Neuronal stem cell (in vitro differentiated cells): ENCODE results near the gene TH.

ENCODE experiments used
- DNase-seq: peaks from one replicate; pipeline ENCODE4 v3.0.0-alpha.2; 2013; ENCODE audit warnings: low spot score
- H2AFZ ChIP-seq: one replicate; pipeline ENCODE4 v1.6.1; 2013; ENCODE audit warnings: mild to moderate bottlenecking, low read length, inconsistent platforms
- H2AK5ac ChIP-seq: 2 replicates; pipeline ENCODE4 v1.6.1; 2013; ENCODE audit warnings: low read depth, mild to moderate bottlenecking, inconsistent platforms, low read length, moderate library complexity, mixed read lengths
- H2BK120ac ChIP-seq: 2 replicates; pipeline ENCODE4 v1.6.1; 2013; ENCODE audit warnings: low read depth, mild to moderate bottlenecking, inconsistent platforms, low read length, moderate library complexity, mixed read lengths
- H2BK12ac ChIP-seq: one replicate; pipeline ENCODE4 v1.6.1; 2013; ENCODE audit warnings: low read length, inconsistent platforms
- H2BK15ac ChIP-seq: 2 replicates; pipeline ENCODE4 v1.6.1; 2013; ENCODE audit warnings: mild to moderate bottlenecking, low read length, inconsistent platforms, mixed read lengths
- H2BK5ac ChIP-seq: one replicate; pipeline ENCODE4 v1.6.1; 2013; ENCODE audit warnings: inconsistent platforms, mild to moderate bottlenecking, low read length, moderate library complexity
- H3K14ac ChIP-seq: one replicate; pipeline ENCODE4 v1.6.1; 2013; ENCODE audit warnings: low read length, inconsistent platforms
- H3K18ac ChIP-seq: 2 replicates; pipeline ENCODE4 v1.6.1; 2013; ENCODE audit warnings: low read length, inconsistent platforms
- H3K23ac ChIP-seq: 2 replicates; pipeline ENCODE4 v1.6.1; 2013; ENCODE audit warnings: low read depth, mild to moderate bottlenecking, mixed read lengths, low read length, inconsistent platforms; ENCODE audit not compliant: poor library complexity
- H3K27ac ChIP-seq: replicated peaks from 3 replicates; pipeline ENCODE4 v1.5.1; 2013; ENCODE audit warnings: low read length, inconsistent platforms
- H3K27me3 ChIP-seq, 3 experiments: 2 replicates each; pipeline ENCODE4 v1.6.1; 2013; ENCODE audit warnings: low read length in 3 of 3, mild to moderate bottlenecking in 2 of 3, inconsistent platforms in 1 of 3, low read depth in 1 of 3, mixed read lengths in 1 of 3, moderate library complexity in 1 of 3; ENCODE audit not compliant: control insufficient read depth in 3 of 3, insufficient read depth in 3 of 3
- H3K36me3 ChIP-seq, 2 donors: replicated peaks in 1 of 2; 2 replicates each; pipeline ENCODE4 v1.6.1; 2013; ENCODE audit warnings: low read length in 2 of 2; ENCODE audit not compliant: control insufficient read depth in 2 of 2, insufficient read depth in 2 of 2
- H3K4ac ChIP-seq: 2 replicates; pipeline ENCODE4 v1.6.1; 2013; ENCODE audit warnings: inconsistent platforms, mild to moderate bottlenecking, low read length, moderate library complexity
- H3K4me1 ChIP-seq, 2 donors: 1 replicate in 1 of 2; 2 replicates in 1 of 2; pipeline ENCODE4 v1.6.1; 2013; ENCODE audit warnings: low read length in 2 of 2, low read depth in 1 of 2; ENCODE audit not compliant: control insufficient read depth in 2 of 2, insufficient read depth in 1 of 2
- H3K4me2 ChIP-seq: one replicate; pipeline ENCODE4 v1.6.1; 2013; ENCODE audit warnings: mild to moderate bottlenecking, low read length, inconsistent platforms; ENCODE audit not compliant: insufficient read depth, poor library complexity, severe bottlenecking
- H3K4me3 ChIP-seq, 2 donors: 2 replicates each; pipeline ENCODE4 v1.5.1; 2013; ENCODE audit warnings: low read length in 2 of 2, mild to moderate bottlenecking in 2 of 2, inconsistent platforms in 1 of 2, moderate library complexity in 1 of 2
- H3K79me1 ChIP-seq: one replicate; pipeline ENCODE4 v1.6.1; 2013; ENCODE audit warnings: low read depth, mild to moderate bottlenecking, inconsistent platforms, low read length, moderate library complexity
- H3K9ac ChIP-seq: one replicate; pipeline ENCODE4 v1.6.1; 2013; ENCODE audit warnings: mild to moderate bottlenecking, low read depth, low read length, inconsistent platforms; ENCODE audit not compliant: poor library complexity
- H3K9me3 ChIP-seq, 2 donors: replicated peaks in 1 of 2; 2 replicates each; pipeline versions ENCODE3 to v1.6.1; 2013; ENCODE audit warnings: low read length in 2 of 2, mild to moderate bottlenecking in 2 of 2, inconsistent platforms in 1 of 2, low read depth in 1 of 2, mixed read lengths in 1 of 2, moderate library complexity in 1 of 2; ENCODE audit not compliant: control insufficient read depth in 2 of 2, insufficient read depth in 1 of 2
- H4K8ac ChIP-seq: one replicate; pipeline ENCODE4 v1.6.1; 2013; ENCODE audit warnings: low read depth, mild to moderate bottlenecking, inconsistent platforms, low read length, moderate library complexity
- H4K91ac ChIP-seq: one replicate; pipeline ENCODE4 v1.6.1; 2013; ENCODE audit warnings: low read length, low read depth, mild to moderate bottlenecking, inconsistent platforms; ENCODE audit not compliant: poor library complexity
- WGBS, 2 donors: extraction: QIAGEN DNeasy Blood & Tissue Kit; methylation state at CpG; one replicate each; pipeline ENCODE4 v1.1.7; 2013; ENCODE audit warnings: missing lambda C conversion rate in 2 of 2, mixed read lengths in 1 of 2; ENCODE audit not compliant: insufficient read length in 2 of 2, insufficient replicate concordance in 1 of 2; ENCODE audit errors: extremely low coverage in 2 of 2; 5-methylcytosine and 5-hydroxymethylcytosine counted together

The TH gene

DNA sequence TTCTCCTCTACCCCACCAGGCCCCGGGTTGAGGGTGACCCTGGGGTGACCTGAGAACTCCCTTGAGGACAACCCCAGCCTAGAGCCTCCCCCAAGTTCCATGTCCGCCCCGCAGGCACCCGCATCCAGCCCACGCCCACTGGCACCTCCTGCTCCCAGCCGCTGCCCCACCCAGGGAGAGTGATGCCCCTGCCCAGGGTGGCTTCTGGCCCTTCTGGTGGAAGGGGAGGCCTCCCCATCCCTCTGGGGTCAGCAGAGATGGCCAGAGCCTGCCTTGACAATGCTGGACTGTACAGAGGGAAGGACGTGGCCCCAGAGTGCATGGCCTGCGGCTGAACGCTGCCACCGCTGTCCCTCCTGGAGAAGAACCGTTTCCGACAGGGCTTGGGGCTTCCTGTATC, 1.1 kb upstream of the TH start:
- no peak overlapping the region for H2AFZ ChIP-seq
- peak overlapping the region; percentile 88 for H2BK120ac ChIP-seq
- no peak overlapping the region for H3K4me3 ChIP-seq
- H4K8ac ChIP-seq: no peak overlapping the region
- peak overlapping the region; percentile 75 for H2BK12ac ChIP-seq
- H3K18ac ChIP-seq: peak overlapping the region; percentile 92
- H3K27me3 ChIP-seq: no peaks in the 10 kb centered on the region
- WGBS, 2 donors: no CpG with 5 or more reads among the region's 12 CpGs
- H2BK5ac ChIP-seq: no peak overlapping the region
- H4K91ac ChIP-seq: peak overlapping the region; percentile 75
- H3K9me3 ChIP-seq: no peaks in the 10 kb centered on the region
- peak overlapping the region; percentile 74 for H2BK15ac ChIP-seq
- no peak overlapping the region for H3K27ac ChIP-seq
- no peak overlapping the region for H3K4me2 ChIP-seq
- peaks cover 0 to 12% of the 10 kb centered on the region in 2 donors for H3K4me1 ChIP-seq
- peak overlapping the region; percentile 78 for H3K14ac ChIP-seq
- H3K23ac ChIP-seq: peak overlapping the region; percentile 51
- H3K9ac ChIP-seq: no peak overlapping the region
- no peak for DNase-seq
- H2AK5ac ChIP-seq: peak overlapping the region; percentile 82
- H3K4ac ChIP-seq: peak overlapping the region; percentile 10
- H3K79me1 ChIP-seq: peaks cover 5% of the 10 kb centered on the region
- H3K36me3 ChIP-seq: peaks cover 0 to 2% of the 10 kb centered on the region in 2 donors

DNA sequence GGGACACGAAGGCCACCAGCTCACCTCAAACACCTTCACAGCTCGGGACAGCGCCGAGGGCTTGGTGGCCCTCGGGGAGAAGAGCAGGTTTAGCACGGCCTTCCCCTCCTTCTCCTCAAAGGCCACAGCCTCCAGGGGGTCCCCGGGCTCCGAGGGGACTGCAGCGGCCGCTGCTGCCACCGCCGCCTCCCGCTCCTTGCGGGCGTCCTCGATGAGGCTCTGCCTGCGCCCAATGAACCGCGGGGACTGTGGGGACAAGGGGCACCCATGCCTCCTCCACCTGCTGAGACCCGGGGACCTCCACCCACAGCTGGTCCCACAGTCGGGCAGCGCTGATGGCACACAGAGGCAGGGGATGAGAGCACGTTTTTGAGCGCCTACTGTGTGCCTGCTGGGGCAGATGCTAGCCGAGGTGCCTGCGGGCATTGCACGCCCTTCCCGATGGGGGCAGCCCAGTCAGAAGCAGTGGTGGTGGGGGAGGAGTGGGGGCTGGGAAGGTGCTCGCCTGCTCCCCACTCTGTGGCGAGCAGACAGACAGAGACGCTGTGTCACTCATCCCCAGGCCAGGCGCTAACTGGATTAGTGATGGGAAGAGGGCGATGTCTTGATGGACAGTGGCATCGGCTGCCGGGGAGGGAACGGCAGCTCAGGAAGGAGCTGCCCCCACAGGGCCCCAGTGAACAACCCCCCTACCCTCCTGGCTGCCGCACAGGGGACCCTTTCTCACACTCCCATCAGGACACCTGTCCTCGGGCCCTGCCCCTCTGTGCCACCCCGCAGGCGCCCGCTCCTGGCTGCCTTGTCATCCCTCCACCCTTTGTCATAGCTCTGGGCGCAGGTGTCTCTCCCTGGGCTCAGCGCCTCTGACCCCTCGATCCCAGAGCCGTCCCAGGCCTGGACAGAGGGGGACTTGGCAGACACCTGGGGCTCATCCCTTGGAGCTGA, 1.7 kb downstream of the TH start:
- peaks cover 0 to 12% of the 10 kb centered on the region in 2 donors for H3K4me1 ChIP-seq
- H3K27me3 ChIP-seq: no peaks in the 10 kb centered on the region
- peak overlapping the region; percentile 3 for H3K18ac ChIP-seq
- H2BK15ac ChIP-seq: peak overlapping the region; percentile 95
- H2AFZ ChIP-seq: no peak overlapping the region
- no peak overlapping the region for H4K8ac ChIP-seq
- peak overlapping the region; percentile 76 for H3K4ac ChIP-seq
- peaks cover 3% of the 10 kb centered on the region for H3K79me1 ChIP-seq
- no peaks in the 10 kb centered on the region for H3K9me3 ChIP-seq
- H2BK120ac ChIP-seq: peak overlapping the region; percentile 19
- no peak overlapping the region for H3K4me2 ChIP-seq
- no peak overlapping the region for H3K9ac ChIP-seq
- peak overlapping the region; percentile 81 for H3K23ac ChIP-seq
- no peaks in the 10 kb centered on the region for H3K36me3 ChIP-seq
- no CpG with 5 or more reads among the region's 45 CpGs for WGBS, 2 donors
- peak overlapping the region; percentile 75 for H4K91ac ChIP-seq
- no peak for DNase-seq
- H2BK5ac ChIP-seq: peak overlapping the region; percentile 82
- H2AK5ac ChIP-seq: peak overlapping the region; percentile 68
- H3K4me3 ChIP-seq: no peak overlapping the region
- no peak overlapping the region for H3K27ac ChIP-seq
- H2BK12ac ChIP-seq: peak overlapping the region; percentile 73
- peak overlapping the region; percentile 75 for H3K14ac ChIP-seq

DNA sequence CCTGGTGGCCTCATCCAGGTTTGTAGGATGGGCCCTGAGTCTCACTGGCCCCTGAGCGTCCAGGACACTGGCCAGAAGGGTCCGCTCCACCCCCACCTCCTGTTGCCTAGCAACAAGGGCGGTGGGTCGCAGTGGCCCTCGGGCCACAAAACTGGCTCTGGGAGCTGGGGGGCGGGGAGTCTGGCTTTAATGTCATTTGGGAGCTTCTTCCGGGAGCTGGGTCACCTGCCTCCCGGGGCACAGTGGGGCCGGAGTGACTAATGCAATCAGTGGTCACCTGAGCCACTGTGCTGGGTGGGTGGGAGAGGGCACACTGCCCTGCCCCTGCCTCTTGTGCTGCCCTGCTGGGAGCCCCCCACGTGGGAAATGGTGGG, 2.6 kb downstream of the TH start:
- peak overlapping the region; percentile 95 for H2BK15ac ChIP-seq
- no peak overlapping the region for H3K9ac ChIP-seq
- H3K4me2 ChIP-seq: no peak overlapping the region
- H4K8ac ChIP-seq: no peak overlapping the region
- H2BK12ac ChIP-seq: no peak overlapping the region
- H3K4me1 ChIP-seq: peaks cover 0 to 12% of the 10 kb centered on the region in 2 donors
- H3K27ac ChIP-seq: no peak overlapping the region
- peak overlapping the region; percentile 99 for H2AK5ac ChIP-seq
- H2BK120ac ChIP-seq: no peak overlapping the region
- no peaks in the 10 kb centered on the region for H3K36me3 ChIP-seq
- no peak overlapping the region for H3K4ac ChIP-seq
- H3K4me3 ChIP-seq: no peak overlapping the region
- H3K27me3 ChIP-seq: no peaks in the 10 kb centered on the region
- no peak overlapping the region for H4K91ac ChIP-seq
- H2BK5ac ChIP-seq: no peak overlapping the region
- H3K14ac ChIP-seq: no peak overlapping the region
- no peak overlapping the region for H3K23ac ChIP-seq
- H3K18ac ChIP-seq: peak overlapping the region; percentile 83
- H3K9me3 ChIP-seq: no peaks in the 10 kb centered on the region
- no peak for DNase-seq
- H3K79me1 ChIP-seq: peaks cover 3% of the 10 kb centered on the region
- no CpG with 5 or more reads among the region's 10 CpGs for WGBS, 2 donors
- no peak overlapping the region for H2AFZ ChIP-seq

DNA sequence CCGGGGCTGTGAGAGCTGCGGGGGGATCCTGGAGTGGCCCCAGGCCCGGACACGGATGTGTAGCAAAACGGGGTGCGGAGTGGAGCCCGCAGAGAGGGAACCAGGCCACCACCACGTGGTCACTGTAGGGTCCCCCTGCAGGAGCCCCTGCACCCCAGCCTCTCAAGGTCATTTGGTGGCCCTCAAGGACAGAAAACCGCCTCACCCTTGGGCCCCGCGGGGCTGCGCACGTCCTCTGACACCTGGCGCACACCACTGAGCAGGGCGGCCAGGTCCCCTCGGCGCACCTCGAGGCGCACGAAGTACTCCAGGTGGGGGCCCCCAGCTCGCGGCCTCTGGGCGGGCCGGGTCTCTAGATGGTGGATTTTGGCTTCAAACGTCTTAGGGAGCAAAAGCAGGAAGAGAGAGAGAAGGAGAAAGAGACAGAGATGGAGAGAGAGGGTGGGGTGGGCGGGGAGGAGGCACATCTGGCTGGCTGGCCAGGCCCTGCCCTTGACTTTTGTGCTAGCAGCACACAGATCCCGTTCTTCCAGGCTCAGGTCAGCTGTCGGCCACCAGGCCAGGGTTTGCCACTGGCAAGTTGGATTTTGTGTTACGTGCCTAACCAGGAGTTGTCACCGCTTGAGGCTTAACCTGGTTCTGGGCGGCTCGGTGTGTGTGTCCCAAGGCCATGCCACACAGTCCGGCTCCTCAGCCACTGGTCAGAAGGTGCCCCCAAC, 3.2 kb downstream of the TH start:
- H3K9me3 ChIP-seq: no peaks in the 10 kb centered on the region
- no peak overlapping the region for H3K23ac ChIP-seq
- H4K8ac ChIP-seq: no peak overlapping the region
- H2BK120ac ChIP-seq: no peak overlapping the region
- H3K4ac ChIP-seq: no peak overlapping the region
- H2AFZ ChIP-seq: no peak overlapping the region
- no peak overlapping the region for H3K4me2 ChIP-seq
- H3K18ac ChIP-seq: peak overlapping the region; percentile 83
- H3K4me3 ChIP-seq: no peak overlapping the region
- H3K36me3 ChIP-seq: no peaks in the 10 kb centered on the region
- H3K4me1 ChIP-seq: peaks cover 0 to 12% of the 10 kb centered on the region in 2 donors
- H3K27me3 ChIP-seq: peaks cover 0 to 2% (median 0%) of the 10 kb centered on the region in 3 experiments
- H3K79me1 ChIP-seq: peaks cover 3% of the 10 kb centered on the region
- peak overlapping the region; percentile 99 for H2AK5ac ChIP-seq
- H2BK15ac ChIP-seq: peak overlapping the region; percentile 95
- H2BK12ac ChIP-seq: peak overlapping the region; percentile 46
- DNase-seq: no peak
- H3K27ac ChIP-seq: no peak overlapping the region
- H3K9ac ChIP-seq: no peak overlapping the region
- no peak overlapping the region for H3K14ac ChIP-seq
- H4K91ac ChIP-seq: no peak overlapping the region
- no peak overlapping the region for H2BK5ac ChIP-seq
- no CpG with 5 or more reads among the region's 33 CpGs for WGBS, 2 donors
